Measurements from ENCODE around the gene ATAT1.

Gene ATAT1

GRCh38 chr6:30682143-30683117 lies 55.8 kb downstream of the ATAT1 start:
- H3K27me3 ChIP-seq (replicated peaks), result no peaks in the 10 kb centered on the region
- peaks cover 49% of the 10 kb centered on the region for H3K36me3 ChIP-seq (replicated peaks)
- H3K27ac ChIP-seq, result peak overlapping the region; percentile 84
- DNase-seq, result peak; percentile 88
- H3K4me3 ChIP-seq (ENCODE audit: low read depth, low read length), result peak overlapping the region; percentile 89
- no peak for TF ChIP-seq CTCF (IDR thresholded peaks at IDR 0.05; ENCODE audit: low read depth, low read length, missing control alignments)
- in situ Hi-C loops (cut with HindIII; ENCODE audit: low pct_ligation_motif_present, low sequenced_read_pairs), result no loop called here

GRCh38 chr6:30683183-30683979 lies 56.7 kb downstream of the ATAT1 start:
- Histone ChIP-seq H3K27ac (peak overlapping the region; percentile 84), H3K36me3 (replicated peaks) (peaks cover 40% of the 10 kb centered on the region), H3K27me3 (replicated peaks) (no peaks in the 10 kb centered on the region), H3K4me3 (ENCODE audit: low read depth, low read length) (peak overlapping the region; percentile 89)
- no peak for DNase-seq
- no peak for TF ChIP-seq CTCF (IDR thresholded peaks at IDR 0.05; ENCODE audit: low read depth, low read length, missing control alignments)
- in situ Hi-C loops (cut with HindIII; ENCODE audit: low pct_ligation_motif_present, low sequenced_read_pairs), result no loop called here

GRCh38 chr6:30683980-30684338 lies 57.3 kb downstream of the ATAT1 start:
- peak overlapping the region; percentile 84 for H3K27ac ChIP-seq
- in situ Hi-C loops (cut with HindIII; ENCODE audit: low pct_ligation_motif_present, low sequenced_read_pairs), result no loop called here
- H3K27me3 ChIP-seq (replicated peaks), result no peaks in the 10 kb centered on the region
- no peak for DNase-seq
- H3K36me3 ChIP-seq (replicated peaks), result peaks cover 35% of the 10 kb centered on the region
- TF ChIP-seq CTCF (IDR thresholded peaks at IDR 0.05; ENCODE audit: low read depth, low read length, missing control alignments), result no peak
- peak overlapping the region; percentile 89 for H3K4me3 ChIP-seq (ENCODE audit: low read depth, low read length)

GRCh38 chr6:30684386-30685156 lies 57.9 kb downstream of the ATAT1 start:
- TF ChIP-seq CTCF (IDR thresholded peaks at IDR 0.05; ENCODE audit: low read depth, low read length, missing control alignments), result no peak
- Histone ChIP-seq H3K4me3 (ENCODE audit: low read depth, low read length) (peak overlapping the region; percentile 89), H3K36me3 (replicated peaks) (peaks cover 33% of the 10 kb centered on the region), H3K27me3 (replicated peaks) (no peaks in the 10 kb centered on the region), H3K27ac (peak overlapping the region; percentile 85)
- in situ Hi-C loops (cut with HindIII; ENCODE audit: low pct_ligation_motif_present, low sequenced_read_pairs), result no loop called here
- DNase-seq, result no peak

- Histone ChIP-seq H3K36me3 (replicated peaks) (peaks cover 25% of the 10 kb centered on the region), H3K4me3 (ENCODE audit: low read depth, low read length) (peak overlapping the region; percentile 89), H3K27ac (peak overlapping the region; percentile 85), H3K27me3 (replicated peaks) (no peaks in the 10 kb centered on the region)
- in situ Hi-C loops (cut with HindIII; ENCODE audit: low pct_ligation_motif_present, low sequenced_read_pairs), result no loop called here
- DNase-seq, result no peak
- TF ChIP-seq CTCF (IDR thresholded peaks at IDR 0.05; ENCODE audit: low read depth, low read length, missing control alignments), result peak; percentile 60
Observed at GRCh38 chr6:30685157-30686008, 58.7 kb downstream of the ATAT1 start.
